K562 (cell line): ENCODE measurements around the gene NNAT.

Source experiments
- CEBPB ChIP-seq: fragments of 450-650 bp; IDR thresholded peaks from 2 replicates; pipeline ENCODE4 v1.6.1; 2016; ENCODE audit warnings: missing genetic modification characterization, missing compliant biosample characterization
- EP300 ChIP-seq: IDR thresholded peaks from 2 replicates; pipeline ENCODE4 v1.6.1; 2012; ENCODE audit warnings: low read length, improper control_type of control experiment
- IRF2 ChIP-seq: sonication (generic); formaldehyde crosslinking; IDR thresholded peaks from 2 replicates; pipeline ENCODE4 v1.8.1; 2022; ENCODE audit warnings: mild to moderate bottlenecking, missing genetic modification reagents
- KDM5B ChIP-seq: fragments of 200-600 bp; sonication (generic); IDR thresholded peaks from 2 replicates; pipeline ENCODE4 v1.6.1; 2012; ENCODE audit warnings: low read depth, mild to moderate bottlenecking, moderate library complexity, low read length, control low read depth, inconsistent platforms; ENCODE audit not compliant: insufficient replicate concordance
- NFIX ChIP-seq: fragments of 250-450 bp; sonication (Bioruptor Pico); IDR thresholded peaks from 2 replicates; pipeline ENCODE4 v1.4.0; 2020; ENCODE audit warnings: low read depth, mild to moderate bottlenecking, moderate library complexity
- POLR2A ChIP-seq: fragments of 450-650 bp; conservative IDR thresholded peaks from 2 replicates; pipeline ENCODE4 v1.6.1; 2016
- SETDB1 ChIP-seq: IDR thresholded peaks from one replicate; pipeline ENCODE4 v1.6.1; 2012; ENCODE audit warnings: low read length, control low read depth, inconsistent platforms
- SIN3A ChIP-seq, 2 experiments: fragments of 150-350 bp in 1 of 2; IDR thresholded peaks; 2 replicates each; pipeline ENCODE4 v1.6.1; 2011 to 2016; ENCODE audit warnings: borderline replicate concordance in 2 of 2, low read depth in 2 of 2, low read length in 2 of 2, mild to moderate bottlenecking in 2 of 2, moderate library complexity in 2 of 2; ENCODE audit not compliant: control insufficient read depth in 1 of 2
- ZNF431 ChIP-seq: sonication (generic); formaldehyde crosslinking; IDR thresholded peaks from 2 replicates; pipeline ENCODE4 v1.8.0; 2022; ENCODE audit warnings: mild to moderate bottlenecking, missing genetic modification reagents
- ZNF780A ChIP-seq: fragments of 250-450 bp; sonication (Bioruptor Pico); IDR thresholded peaks from 2 replicates; pipeline ENCODE4 v1.5.0; 2021; ENCODE audit warnings: mild to moderate bottlenecking
- TF ChIP-seq, protein P1 (sequence below): fragments of 250-450 bp; sonication (Bioruptor Pico); IDR thresholded peaks from 2 replicates; pipeline ENCODE4 v1.5.0; 2020; ENCODE audit warnings: mild to moderate bottlenecking, borderline replicate concordance
- TF ChIP-seq, protein P2 (sequence below): fragments of 450-650 bp; IDR thresholded peaks from 2 replicates; pipeline ENCODE4 v1.6.1; 2017; ENCODE audit warnings: antibody characterized with exemption, mild to moderate bottlenecking
- TF ChIP-seq, protein P3 (sequence below), 2 experiments: fragments of 450-650 bp; conservative IDR thresholded peaks; 2 replicates each; pipeline ENCODE4 v1.6.1; 2017; ENCODE audit warnings: mild to moderate bottlenecking in 2 of 2, moderate library complexity in 2 of 2
- TF ChIP-seq, protein P4 (sequence below), 3 experiments: IDR thresholded peaks in 2 of 3; conservative IDR thresholded peaks in 1 of 3; 2 replicates each; pipeline ENCODE4 v1.5.1; 2011 to 2012; ENCODE audit warnings: low read length in 3 of 3, mild to moderate bottlenecking in 3 of 3, control low read depth in 2 of 3, improper control_type of control experiment in 1 of 3, inconsistent platforms in 1 of 3, low read depth in 1 of 3, mixed read lengths in 1 of 3, moderate library complexity in 1 of 3; ENCODE audit not compliant: insufficient read depth in 2 of 3

DNA sequence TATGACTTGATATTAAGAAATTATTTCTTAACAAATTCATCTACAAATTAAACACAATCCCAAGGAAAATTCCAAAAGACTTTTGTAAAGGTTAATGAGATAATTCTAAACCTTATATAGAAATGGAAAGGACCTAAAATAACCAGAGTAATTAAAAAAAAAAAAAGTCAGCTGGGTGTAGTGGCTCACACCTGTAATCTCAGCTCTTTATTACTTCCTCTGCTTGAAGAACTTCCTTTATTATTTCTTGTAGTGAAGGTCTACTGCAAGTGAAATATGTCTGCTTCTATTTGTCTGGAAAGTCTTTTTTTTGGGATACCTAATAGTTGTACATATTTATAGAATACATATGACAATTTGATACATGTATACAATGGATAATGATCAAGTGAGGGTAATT is 26.9 kb downstream of the NNAT start:
- no peak for TF ChIP-seq KDM5B
- no peak for TF ChIP-seq IRF2
- no peak for TF ChIP-seq POLR2A
- no peak for TF ChIP-seq CEBPB (tag)
- no peak for TF ChIP-seq EP300
- TF ChIP-seq, protein P1, sequence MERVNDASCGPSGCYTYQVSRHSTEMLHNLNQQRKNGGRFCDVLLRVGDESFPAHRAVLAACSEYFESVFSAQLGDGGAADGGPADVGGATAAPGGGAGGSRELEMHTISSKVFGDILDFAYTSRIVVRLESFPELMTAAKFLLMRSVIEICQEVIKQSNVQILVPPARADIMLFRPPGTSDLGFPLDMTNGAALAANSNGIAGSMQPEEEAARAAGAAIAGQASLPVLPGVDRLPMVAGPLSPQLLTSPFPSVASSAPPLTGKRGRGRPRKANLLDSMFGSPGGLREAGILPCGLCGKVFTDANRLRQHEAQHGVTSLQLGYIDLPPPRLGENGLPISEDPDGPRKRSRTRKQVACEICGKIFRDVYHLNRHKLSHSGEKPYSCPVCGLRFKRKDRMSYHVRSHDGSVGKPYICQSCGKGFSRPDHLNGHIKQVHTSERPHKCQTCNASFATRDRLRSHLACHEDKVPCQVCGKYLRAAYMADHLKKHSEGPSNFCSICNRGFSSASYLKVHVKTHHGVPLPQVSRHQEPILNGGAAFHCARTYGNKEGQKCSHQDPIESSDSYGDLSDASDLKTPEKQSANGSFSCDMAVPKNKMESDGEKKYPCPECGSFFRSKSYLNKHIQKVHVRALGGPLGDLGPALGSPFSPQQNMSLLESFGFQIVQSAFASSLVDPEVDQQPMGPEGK (CRISPR knock-in tag) = no peak
- no peak for TF ChIP-seq ZNF431 (CRISPR knock-in tag)
- TF ChIP-seq, protein P2, sequence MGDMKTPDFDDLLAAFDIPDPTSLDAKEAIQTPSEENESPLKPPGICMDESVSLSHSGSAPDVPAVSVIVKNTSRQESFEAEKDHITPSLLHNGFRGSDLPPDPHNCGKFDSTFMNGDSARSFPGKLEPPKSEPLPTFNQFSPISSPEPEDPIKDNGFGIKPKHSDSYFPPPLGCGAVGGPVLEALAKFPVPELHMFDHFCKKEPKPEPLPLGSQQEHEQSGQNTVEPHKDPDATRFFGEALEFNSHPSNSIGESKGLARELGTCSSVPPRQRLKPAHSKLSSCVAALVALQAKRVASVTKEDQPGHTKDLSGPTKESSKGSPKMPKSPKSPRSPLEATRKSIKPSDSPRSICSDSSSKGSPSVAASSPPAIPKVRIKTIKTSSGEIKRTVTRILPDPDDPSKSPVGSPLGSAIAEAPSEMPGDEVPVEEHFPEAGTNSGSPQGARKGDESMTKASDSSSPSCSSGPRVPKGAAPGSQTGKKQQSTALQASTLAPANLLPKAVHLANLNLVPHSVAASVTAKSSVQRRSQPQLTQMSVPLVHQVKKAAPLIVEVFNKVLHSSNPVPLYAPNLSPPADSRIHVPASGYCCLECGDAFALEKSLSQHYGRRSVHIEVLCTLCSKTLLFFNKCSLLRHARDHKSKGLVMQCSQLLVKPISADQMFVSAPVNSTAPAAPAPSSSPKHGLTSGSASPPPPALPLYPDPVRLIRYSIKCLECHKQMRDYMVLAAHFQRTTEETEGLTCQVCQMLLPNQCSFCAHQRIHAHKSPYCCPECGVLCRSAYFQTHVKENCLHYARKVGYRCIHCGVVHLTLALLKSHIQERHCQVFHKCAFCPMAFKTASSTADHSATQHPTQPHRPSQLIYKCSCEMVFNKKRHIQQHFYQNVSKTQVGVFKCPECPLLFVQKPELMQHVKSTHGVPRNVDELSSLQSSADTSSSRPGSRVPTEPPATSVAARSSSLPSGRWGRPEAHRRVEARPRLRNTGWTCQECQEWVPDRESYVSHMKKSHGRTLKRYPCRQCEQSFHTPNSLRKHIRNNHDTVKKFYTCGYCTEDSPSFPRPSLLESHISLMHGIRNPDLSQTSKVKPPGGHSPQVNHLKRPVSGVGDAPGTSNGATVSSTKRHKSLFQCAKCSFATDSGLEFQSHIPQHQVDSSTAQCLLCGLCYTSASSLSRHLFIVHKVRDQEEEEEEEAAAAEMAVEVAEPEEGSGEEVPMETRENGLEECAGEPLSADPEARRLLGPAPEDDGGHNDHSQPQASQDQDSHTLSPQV = no peak
- TF ChIP-seq SIN3A (IDR thresholded peaks at IDR 0.05; ENCODE audit: borderline replicate concordance in 2 of 2, control insufficient read depth in 1 of 2, low read depth in 2 of 2, low read length in 2 of 2) = no peak
- no peak for TF ChIP-seq SETDB1
- TF ChIP-seq, protein P3, sequence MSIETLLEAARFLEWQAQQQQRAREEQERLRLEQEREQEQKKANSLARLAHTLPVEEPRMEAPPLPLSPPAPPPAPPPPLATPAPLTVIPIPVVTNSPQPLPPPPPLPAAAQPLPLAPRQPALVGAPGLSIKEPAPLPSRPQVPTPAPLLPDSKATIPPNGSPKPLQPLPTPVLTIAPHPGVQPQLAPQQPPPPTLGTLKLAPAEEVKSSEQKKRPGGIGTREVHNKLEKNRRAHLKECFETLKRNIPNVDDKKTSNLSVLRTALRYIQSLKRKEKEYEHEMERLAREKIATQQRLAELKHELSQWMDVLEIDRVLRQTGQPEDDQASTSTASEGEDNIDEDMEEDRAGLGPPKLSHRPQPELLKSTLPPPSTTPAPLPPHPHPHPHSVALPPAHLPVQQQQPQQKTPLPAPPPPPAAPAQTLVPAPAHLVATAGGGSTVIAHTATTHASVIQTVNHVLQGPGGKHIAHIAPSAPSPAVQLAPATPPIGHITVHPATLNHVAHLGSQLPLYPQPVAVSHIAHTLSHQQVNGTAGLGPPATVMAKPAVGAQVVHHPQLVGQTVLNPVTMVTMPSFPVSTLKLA (conservative IDR thresholded peaks at IDR 0.05) = no peak
- no peak for TF ChIP-seq ZNF780A (CRISPR knock-in tag)
- TF ChIP-seq NFIX (CRISPR knock-in tag) = no peak
- TF ChIP-seq, protein P4, sequence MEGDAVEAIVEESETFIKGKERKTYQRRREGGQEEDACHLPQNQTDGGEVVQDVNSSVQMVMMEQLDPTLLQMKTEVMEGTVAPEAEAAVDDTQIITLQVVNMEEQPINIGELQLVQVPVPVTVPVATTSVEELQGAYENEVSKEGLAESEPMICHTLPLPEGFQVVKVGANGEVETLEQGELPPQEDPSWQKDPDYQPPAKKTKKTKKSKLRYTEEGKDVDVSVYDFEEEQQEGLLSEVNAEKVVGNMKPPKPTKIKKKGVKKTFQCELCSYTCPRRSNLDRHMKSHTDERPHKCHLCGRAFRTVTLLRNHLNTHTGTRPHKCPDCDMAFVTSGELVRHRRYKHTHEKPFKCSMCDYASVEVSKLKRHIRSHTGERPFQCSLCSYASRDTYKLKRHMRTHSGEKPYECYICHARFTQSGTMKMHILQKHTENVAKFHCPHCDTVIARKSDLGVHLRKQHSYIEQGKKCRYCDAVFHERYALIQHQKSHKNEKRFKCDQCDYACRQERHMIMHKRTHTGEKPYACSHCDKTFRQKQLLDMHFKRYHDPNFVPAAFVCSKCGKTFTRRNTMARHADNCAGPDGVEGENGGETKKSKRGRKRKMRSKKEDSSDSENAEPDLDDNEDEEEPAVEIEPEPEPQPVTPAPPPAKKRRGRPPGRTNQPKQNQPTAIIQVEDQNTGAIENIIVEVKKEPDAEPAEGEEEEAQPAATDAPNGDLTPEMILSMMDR (IDR thresholded peaks at IDR 0.05 in 2 of 3, conservative IDR thresholded peaks at IDR 0.05 in 1 of 3; ENCODE audit: insufficient read depth in 2 of 3, low read depth in 1 of 3, low read length in 3 of 3) = no peak
